Measurements from ENCODE around the gene SLC34A3. TPM values are rescaled to one million over a fixed set of nuclear protein-coding genes. Genes with fewer than 3 reads are reported as not detected.

Gene SLC34A3
- total and polyA plus RNA-seq, 2 of the 8 experiments (the other 6 are each of a cell fraction or from before 2014, with no cell fraction given), result 0.08 TPM; not detected in 1

GRCh38 chr9:137236238-137236935, 5.7 kb downstream of the SLC34A3 start (continued):
- TF ChIP-seq HDAC2 (IDR thresholded peaks at IDR 0.05; ENCODE audit: borderline replicate concordance in 1 of 2, low read depth in 2 of 2, low read length in 2 of 2), result 0 out of 4 replicates have a peak, but pooled peaks of 1 of the 2 experiments have one; percentile 56
- TF ChIP-seq BACH1 (IDR thresholded peaks at IDR 0.05; ENCODE audit: low read length), result peak; percentile 73
- TF ChIP-seq KDM4A (IDR thresholded peaks at IDR 0.05; ENCODE audit: low read depth, low read length, severe bottlenecking), result no peak
- TF ChIP-seq TBP (IDR thresholded peaks at IDR 0.05; ENCODE audit: low read depth, low read length), result no peak
- TF ChIP-seq CREB1 (IDR thresholded peaks at IDR 0.05), result peak; percentile 26; the same call in 1 of the 2 replicates
- TF ChIP-seq YY1 (IDR thresholded peaks at IDR 0.05; ENCODE audit: low read depth, low read length), result peak; percentile 90
- no peak for TF ChIP-seq BRCA1 (IDR thresholded peaks at IDR 0.05; ENCODE audit: low read depth, low read length)
- peak; percentile 61; the same call in 1 of the 2 replicates for TF ChIP-seq RXRA (IDR thresholded peaks at IDR 0.05; ENCODE audit: insufficient read depth, low read depth, low read length)
- no peak for TF ChIP-seq POU5F1 (IDR thresholded peaks at IDR 0.05; ENCODE audit: low read depth, low read length)
- no peak for TF ChIP-seq TAF1 (IDR thresholded peaks at IDR 0.05; ENCODE audit: low read depth, low read length)
- peak; percentile 72; the same call in 1 of the 2 replicates for TF ChIP-seq SP1 (IDR thresholded peaks at IDR 0.05; ENCODE audit: low read depth, low read length)
- TF ChIP-seq MAX (IDR thresholded peaks at IDR 0.05), result peak; percentile 58
- TF ChIP-seq CHD2 (IDR thresholded peaks at IDR 0.05; ENCODE audit: low read length), result 0 out of 2 replicates have a peak, but pooled peaks have one; percentile 15
- TF ChIP-seq SIN3A (conservative IDR thresholded peaks at IDR 0.05 in 1 of 2, IDR thresholded peaks at IDR 0.05 in 1 of 2; ENCODE audit: low read depth in 1 of 2, low read length in 2 of 2), result peak in 1 of 2 experiments; percentile 34; a peak in 1 of 4 replicates

All from H1 (cell line).